ENCODE results near the gene PTTG1IP.

DNA sequence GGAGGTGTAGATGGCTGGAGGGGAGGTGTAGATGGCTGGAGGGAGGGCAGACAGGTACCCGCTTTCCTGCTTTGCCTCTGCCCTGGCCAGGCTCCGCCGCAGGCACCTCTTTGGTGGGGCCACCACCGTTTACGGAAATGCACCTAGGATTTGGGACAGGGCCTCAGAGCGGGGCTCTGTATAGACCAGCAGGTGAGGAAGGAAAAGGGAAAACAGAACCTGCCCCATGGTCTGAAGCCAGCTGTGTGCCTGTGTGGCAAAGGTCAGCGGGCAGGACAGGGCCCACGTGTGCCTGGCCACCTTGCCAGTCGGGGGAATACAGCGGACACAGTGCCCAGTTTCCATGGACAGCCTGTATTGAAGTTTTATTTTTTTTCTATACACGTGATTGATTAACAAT, 12.1 kb upstream of the PTTG1IP start:
- TF ChIP-seq, protein P1, sequence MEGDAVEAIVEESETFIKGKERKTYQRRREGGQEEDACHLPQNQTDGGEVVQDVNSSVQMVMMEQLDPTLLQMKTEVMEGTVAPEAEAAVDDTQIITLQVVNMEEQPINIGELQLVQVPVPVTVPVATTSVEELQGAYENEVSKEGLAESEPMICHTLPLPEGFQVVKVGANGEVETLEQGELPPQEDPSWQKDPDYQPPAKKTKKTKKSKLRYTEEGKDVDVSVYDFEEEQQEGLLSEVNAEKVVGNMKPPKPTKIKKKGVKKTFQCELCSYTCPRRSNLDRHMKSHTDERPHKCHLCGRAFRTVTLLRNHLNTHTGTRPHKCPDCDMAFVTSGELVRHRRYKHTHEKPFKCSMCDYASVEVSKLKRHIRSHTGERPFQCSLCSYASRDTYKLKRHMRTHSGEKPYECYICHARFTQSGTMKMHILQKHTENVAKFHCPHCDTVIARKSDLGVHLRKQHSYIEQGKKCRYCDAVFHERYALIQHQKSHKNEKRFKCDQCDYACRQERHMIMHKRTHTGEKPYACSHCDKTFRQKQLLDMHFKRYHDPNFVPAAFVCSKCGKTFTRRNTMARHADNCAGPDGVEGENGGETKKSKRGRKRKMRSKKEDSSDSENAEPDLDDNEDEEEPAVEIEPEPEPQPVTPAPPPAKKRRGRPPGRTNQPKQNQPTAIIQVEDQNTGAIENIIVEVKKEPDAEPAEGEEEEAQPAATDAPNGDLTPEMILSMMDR (conservative IDR thresholded peaks at IDR 0.05; ENCODE audit: low read length): no peak
- TF ChIP-seq EZH2phosphoT487 (IDR thresholded peaks at IDR 0.05; ENCODE audit: borderline replicate concordance, low read depth, low read length): no peak

Measured in OCI-LY7 (cell line).